Spinal cord (tissue), 10 donors: ENCODE results near the gene NAALADL2. TPM values are rescaled to one million over a fixed set of nuclear protein-coding genes. Genes with fewer than 3 reads are reported as not detected.

Experiments used
- DNase-seq, 6 donors: peaks; one replicate each; pipeline versions ENCODE4 v3.0.0 to v3.0.0-alpha.2; 2013 to 2015; ENCODE audit warnings: low spot score in 6 of 6, low read depth in 4 of 6
- H3K27ac ChIP-seq: one replicate; pipeline ENCODE4 v1.5.1; 2013; ENCODE audit warnings: low read depth, low read length, control low read depth
- H3K27me3 ChIP-seq: one replicate; pipeline ENCODE4 v1.6.1; 2013; ENCODE audit warnings: low read length; ENCODE audit not compliant: control insufficient read depth, insufficient read depth
- H3K36me3 ChIP-seq: one replicate; pipeline ENCODE4 v1.6.1; 2013; ENCODE audit warnings: low read length; ENCODE audit not compliant: control insufficient read depth, insufficient read depth
- H3K4me1 ChIP-seq: one replicate; pipeline ENCODE4 v1.6.1; 2013; ENCODE audit warnings: low read length; ENCODE audit not compliant: control insufficient read depth, insufficient read depth
- H3K4me3 ChIP-seq: one replicate; pipeline ENCODE4 v1.5.1; 2013; ENCODE audit warnings: low read depth, low read length, control low read depth
- H3K9me3 ChIP-seq: one replicate; pipeline ENCODE4 v1.6.1; 2013; ENCODE audit warnings: low read length; ENCODE audit not compliant: control insufficient read depth, insufficient read depth
- WGBS: methylation state at CpG from one replicate; pipeline ENCODE4 v1.1.5; 2013; ENCODE audit warnings: missing lambda C conversion rate; ENCODE audit not compliant: insufficient coverage; 5-methylcytosine and 5-hydroxymethylcytosine counted together
- polyA plus RNA-seq, 2 donors: library from polyadenylated mRNA; unstranded; fragments of 120-200 nt; gene quantifications; one replicate each; pipeline ENCODE4 v1.2.1, GENCODE V29; 2013; ENCODE audit not compliant: insufficient read length in 2 of 2
- total RNA-seq, 2 donors: library from RNA; depleted of rRNA in 1 of 2; stranded (reverse); fragments of 120-200 nt in 1 of 2; fragments of >200 nt in 1 of 2; gene quantifications; one replicate each; pipeline versions ENCODE4 v1.2.3 to v1.2.4, GENCODE V29; 2013 to 2014
- donor health status: healthy.

The NAALADL2 gene
- total and polyA plus RNA-seq, 4 donors = 2.9 to 24.4 (median 11.1) TPM

GRCh38 chr3:175294793-175295192, 435.7 kb downstream of the NAALADL2 start:
- 71% methylated on average over 2 of the region's 2 CpGs for WGBS

DNA sequence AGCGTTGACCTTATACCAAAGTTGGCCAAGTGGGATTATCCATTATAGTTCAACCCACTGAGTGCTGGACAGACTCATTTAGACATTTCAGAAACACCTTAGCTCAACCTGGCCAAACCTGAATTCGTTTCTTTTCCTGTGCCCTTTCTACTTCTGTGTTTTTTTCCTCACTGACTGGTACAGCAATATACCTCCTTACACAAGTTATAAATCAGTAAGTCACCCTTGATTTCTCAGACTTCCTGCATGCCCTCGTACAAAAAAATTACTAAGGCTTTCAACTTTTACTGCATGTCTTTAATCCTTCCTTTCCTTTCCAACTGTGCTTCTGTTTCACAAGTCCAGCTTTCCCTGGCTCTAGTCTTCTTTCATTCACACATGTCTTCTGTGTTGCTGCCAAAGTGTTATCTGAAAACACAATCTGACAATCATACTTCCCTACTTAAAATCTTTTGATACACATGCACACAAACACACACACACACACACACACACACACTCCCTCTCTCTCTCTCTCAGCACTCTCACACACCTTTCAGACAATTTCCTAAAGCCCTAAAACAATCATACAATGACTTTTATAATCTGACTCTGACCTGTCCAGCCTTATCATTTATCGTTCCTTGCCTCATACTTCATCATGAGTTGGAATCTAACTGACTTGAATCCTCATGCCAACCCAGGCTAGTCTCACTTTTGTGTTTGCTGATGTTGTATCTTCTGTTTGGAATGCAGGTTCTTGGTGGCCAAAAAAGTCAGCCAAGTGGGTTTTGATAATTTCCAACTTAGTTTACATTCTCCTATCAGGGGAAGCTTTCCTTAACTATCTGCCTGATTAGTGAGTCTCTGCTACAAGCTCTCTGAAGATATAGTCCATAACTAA, 436.4 kb downstream of the NAALADL2 start:
- no peaks in the 10 kb centered on the region for H3K9me3 ChIP-seq
- 79% methylated on average over 3 of the region's 4 CpGs for WGBS
- peak in 1 of 6 donors; percentile 25 for DNase-seq

More at GRCh38 chr3:175294793-175295192, 435.7 kb downstream of the NAALADL2 start:
- no peak for DNase-seq
- H3K27me3 ChIP-seq = no peaks in the 10 kb centered on the region
- H3K9me3 ChIP-seq = no peaks in the 10 kb centered on the region
- no peak overlapping the region for H3K4me3 ChIP-seq
- no peaks in the 10 kb centered on the region for H3K4me1 ChIP-seq
- no peak overlapping the region for H3K27ac ChIP-seq
- no peaks in the 10 kb centered on the region for H3K36me3 ChIP-seq

GRCh38 chr3:175297216-175297615, 438.1 kb downstream of the NAALADL2 start:
- Histone ChIP-seq H3K27ac (no peak overlapping the region), H3K4me3 (no peak overlapping the region), H3K27me3 (no peaks in the 10 kb centered on the region), H3K36me3 (no peaks in the 10 kb centered on the region), H3K9me3 (no peaks in the 10 kb centered on the region), H3K4me1 (no peaks in the 10 kb centered on the region)
- DNase-seq = no peak
- WGBS = no CpG with 5 or more reads among the region's 2 CpGs

More for the DNA sequence above, 436.4 kb downstream of the NAALADL2 start:
- Histone ChIP-seq H3K27ac (no peak overlapping the region), H3K27me3 (no peaks in the 10 kb centered on the region), H3K4me1 (no peaks in the 10 kb centered on the region), H3K4me3 (no peak overlapping the region), H3K36me3 (no peaks in the 10 kb centered on the region)

DNA sequence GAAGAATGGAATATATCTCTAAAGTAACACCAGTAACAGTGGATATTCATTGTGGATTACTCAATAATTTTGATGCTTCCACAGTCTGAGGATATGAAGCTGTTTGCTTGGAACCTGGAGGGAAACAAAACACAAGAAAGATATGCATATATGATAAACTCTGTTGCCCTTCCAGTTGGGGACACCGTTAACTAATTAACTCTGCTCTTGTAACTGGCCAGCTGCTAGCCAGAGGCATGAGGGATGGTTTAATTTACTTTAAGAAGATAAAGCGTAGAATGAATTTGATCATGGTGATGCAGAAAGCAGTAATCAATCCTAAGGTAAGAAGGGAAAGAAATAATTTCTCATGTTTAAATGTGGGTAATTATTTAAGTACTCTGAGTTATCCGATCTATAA, 442.6 kb downstream of the NAALADL2 start:
- no peak for DNase-seq
- no peaks in the 10 kb centered on the region for H3K36me3 ChIP-seq
- no peak overlapping the region for H3K27ac ChIP-seq
- no peaks in the 10 kb centered on the region for H3K27me3 ChIP-seq
- H3K4me1 ChIP-seq = no peaks in the 10 kb centered on the region
- no peak overlapping the region for H3K4me3 ChIP-seq
- WGBS = no CpG with 5 or more reads among the region's 3 CpGs
- H3K9me3 ChIP-seq = no peaks in the 10 kb centered on the region

DNA sequence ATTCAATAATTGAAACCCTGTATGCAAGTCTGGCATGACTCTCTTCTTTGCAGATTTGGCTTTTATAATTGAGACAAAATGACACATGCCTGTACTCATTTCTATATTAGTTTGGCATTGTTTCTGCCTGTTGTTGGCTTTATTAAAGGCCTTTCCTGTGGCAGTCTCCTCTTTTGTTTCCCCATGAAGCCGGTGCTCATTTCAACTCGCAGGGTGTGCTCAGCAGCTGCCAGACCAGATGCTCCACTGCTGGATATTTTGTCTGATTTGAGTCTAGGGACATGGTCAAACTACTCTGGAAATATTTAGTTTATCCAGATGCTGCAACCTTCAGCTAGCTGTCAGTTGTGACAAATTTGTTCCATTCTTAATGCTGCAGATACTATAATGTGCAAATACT, 445.3 kb downstream of the NAALADL2 start:
- Histone ChIP-seq H3K27ac (no peak overlapping the region), H3K9me3 (no peaks in the 10 kb centered on the region), H3K4me1 (no peaks in the 10 kb centered on the region), H3K4me3 (no peak overlapping the region), H3K36me3 (no peaks in the 10 kb centered on the region), H3K27me3 (no peaks in the 10 kb centered on the region)
- no CpG with 5 or more reads among the region's 2 CpGs for WGBS
- peak in 5 of 6 donors; percentile 6 to 87 (median 28) for DNase-seq

DNA sequence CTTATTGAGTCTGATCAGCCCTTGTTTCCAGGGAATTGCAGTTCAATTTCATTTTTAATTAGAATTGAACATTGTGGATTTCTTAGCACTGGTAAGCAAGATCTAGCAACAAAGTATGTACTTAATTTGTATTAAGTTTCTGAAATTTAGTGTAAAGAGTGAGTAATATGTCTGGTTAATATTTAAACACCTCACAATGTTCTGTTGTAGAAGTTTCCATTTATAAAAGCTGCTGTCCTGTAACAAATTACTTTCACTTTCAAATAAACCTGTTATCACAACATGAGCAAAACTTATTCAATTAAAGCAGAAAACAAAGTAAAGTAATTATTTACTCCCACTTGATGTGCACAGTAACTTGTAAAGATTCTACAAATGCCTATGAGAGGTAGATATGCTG, 448.5 kb downstream of the NAALADL2 start:
- Histone ChIP-seq H3K36me3 (no peaks in the 10 kb centered on the region), H3K9me3 (no peaks in the 10 kb centered on the region), H3K27me3 (no peaks in the 10 kb centered on the region), H3K4me3 (no peak overlapping the region), H3K4me1 (no peaks in the 10 kb centered on the region), H3K27ac (no peak overlapping the region)
- peak in 1 of 6 donors; percentile 58 for DNase-seq

- no peaks in the 10 kb centered on the region for H3K9me3 ChIP-seq
- no peak overlapping the region for H3K27ac ChIP-seq
- H3K4me3 ChIP-seq = no peak overlapping the region
- DNase-seq = no peak
- H3K27me3 ChIP-seq = no peaks in the 10 kb centered on the region
- no peaks in the 10 kb centered on the region for H3K4me1 ChIP-seq
- no peaks in the 10 kb centered on the region for H3K36me3 ChIP-seq
- WGBS = no CpG with 5 or more reads among the region's 6 CpGs
Observed at GRCh38 chr3:175308097-175308496, 449.0 kb downstream of the NAALADL2 start.

DNA sequence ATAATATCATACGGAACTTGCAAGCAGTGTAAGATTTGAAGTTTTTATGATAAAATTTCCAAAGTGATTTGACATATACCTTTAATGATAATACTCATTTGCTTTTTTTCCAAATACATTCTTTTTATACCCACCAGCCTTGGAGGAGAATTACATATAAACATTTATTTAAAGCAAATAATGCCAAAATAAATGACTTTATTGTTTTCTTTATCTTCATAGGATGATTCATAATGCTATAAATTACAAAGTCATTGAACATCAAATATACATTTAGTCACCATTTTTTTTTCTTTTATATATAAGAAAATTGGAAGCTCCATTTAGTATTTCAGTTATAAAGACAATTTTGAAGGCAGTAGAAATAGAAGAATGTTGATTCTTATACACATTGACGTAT, 450.9 kb downstream of the NAALADL2 start:
- H3K4me1 ChIP-seq = no peaks in the 10 kb centered on the region

DNA sequence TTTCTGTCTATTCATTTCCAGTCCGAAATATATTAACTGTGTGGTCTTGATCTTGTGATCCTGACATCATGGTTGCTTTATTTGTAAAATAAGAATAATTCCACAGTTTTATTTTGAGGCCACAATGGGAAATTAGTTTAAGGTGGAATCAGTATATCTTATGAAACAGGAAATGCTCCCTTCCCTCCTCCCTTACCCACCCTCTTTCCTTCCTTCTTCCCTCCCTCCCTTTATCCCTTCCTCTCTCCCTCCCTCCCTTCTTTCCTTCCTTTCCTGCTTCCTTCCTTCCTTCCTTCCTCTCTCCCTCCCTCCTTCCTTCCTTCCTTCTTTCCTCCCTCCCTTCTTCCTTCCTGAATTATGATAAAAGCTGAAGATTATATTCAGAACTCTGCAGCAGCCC, 452.3 kb downstream of the NAALADL2 start:
- no CpG with 5 or more reads among the region's 1 CpG for WGBS
- no peak overlapping the region for H3K27ac ChIP-seq

More for the DNA sequence above, 450.9 kb downstream of the NAALADL2 start:
- no CpG with 5 or more reads among the region's 2 CpGs for WGBS
- H3K27ac ChIP-seq = no peak overlapping the region
- no peaks in the 10 kb centered on the region for H3K36me3 ChIP-seq
- DNase-seq = no peak
- H3K4me3 ChIP-seq = no peak overlapping the region
- no peaks in the 10 kb centered on the region for H3K27me3 ChIP-seq
- no peaks in the 10 kb centered on the region for H3K9me3 ChIP-seq

DNA sequence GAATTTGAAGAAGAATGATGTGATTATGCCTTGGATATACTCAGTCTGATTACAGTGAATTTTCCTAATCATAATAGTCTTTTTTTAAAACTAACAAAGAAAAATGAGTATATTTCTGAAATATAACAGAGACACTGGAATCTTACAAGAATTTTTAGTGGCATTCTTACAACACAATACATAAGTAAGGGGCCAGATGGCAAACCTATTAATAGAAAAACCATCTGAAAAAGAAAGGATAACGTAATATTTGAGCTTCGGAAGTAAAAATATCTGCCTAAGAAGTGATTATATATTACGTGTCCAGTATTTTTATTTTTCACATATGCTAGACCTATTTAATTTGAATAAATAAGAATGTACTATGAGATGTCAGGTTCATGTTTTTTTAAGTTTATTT, 452.8 kb downstream of the NAALADL2 start:
- Histone ChIP-seq H3K9me3 (no peaks in the 10 kb centered on the region), H3K27me3 (no peaks in the 10 kb centered on the region), H3K27ac (no peak overlapping the region), H3K4me1 (no peaks in the 10 kb centered on the region), H3K4me3 (no peak overlapping the region), H3K36me3 (no peaks in the 10 kb centered on the region)
- DNase-seq = no peak
- no CpG with 5 or more reads among the region's 3 CpGs for WGBS

More for the DNA sequence above, 452.3 kb downstream of the NAALADL2 start:
- DNase-seq = no peak
- Histone ChIP-seq H3K9me3 (no peaks in the 10 kb centered on the region), H3K27me3 (no peaks in the 10 kb centered on the region), H3K4me1 (no peaks in the 10 kb centered on the region), H3K36me3 (no peaks in the 10 kb centered on the region), H3K4me3 (no peak overlapping the region)
